GM13976 (cell line): ENCODE measurements around the gene DMPK.

Source experiments
- DNase-seq: peaks from one replicate; pipeline ENCODE4 v3.0.0; 2012; ENCODE audit warnings: low spot score
- in situ Hi-C: fragments of 300-500 bp; cut with MboI; formaldehyde crosslinking; loops from one replicate; pipeline ENCODE4 v1.12.0; 2022; ENCODE audit warnings: low sequenced_read_pairs, mixed read lengths, inconsistent platforms; ENCODE audit not compliant: unreplicated experiment
- TF ChIP-seq, protein P1 (sequence below): IDR thresholded peaks from 2 replicates; pipeline ENCODE4 v1.5.1; 2012; ENCODE audit warnings: borderline replicate concordance, mild to moderate bottlenecking; ENCODE audit not compliant: insufficient read depth; ENCODE audit errors: extremely low read depth, missing control alignments, control extremely low read depth

DMPK gene

DNA sequence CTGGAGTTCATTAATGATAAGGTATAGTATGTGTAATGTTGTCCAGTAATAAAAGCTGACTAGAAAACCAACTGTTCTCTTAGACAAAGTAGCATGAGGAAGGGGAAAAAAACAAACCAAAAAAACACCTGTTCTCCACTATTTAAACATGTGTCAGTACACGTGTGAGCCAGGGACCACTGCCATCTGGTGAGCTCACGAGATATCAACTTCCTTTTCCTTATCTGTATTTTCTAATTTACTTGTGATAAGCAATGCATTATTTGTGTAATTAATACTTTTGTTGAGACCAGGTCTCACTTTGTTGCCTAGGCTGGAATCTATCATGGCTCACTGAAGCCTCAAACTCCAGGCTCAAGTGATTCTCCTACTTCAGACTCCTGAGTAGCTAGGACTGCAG lies 8.9 kb downstream of the DMPK start:
- TF ChIP-seq, protein P1, sequence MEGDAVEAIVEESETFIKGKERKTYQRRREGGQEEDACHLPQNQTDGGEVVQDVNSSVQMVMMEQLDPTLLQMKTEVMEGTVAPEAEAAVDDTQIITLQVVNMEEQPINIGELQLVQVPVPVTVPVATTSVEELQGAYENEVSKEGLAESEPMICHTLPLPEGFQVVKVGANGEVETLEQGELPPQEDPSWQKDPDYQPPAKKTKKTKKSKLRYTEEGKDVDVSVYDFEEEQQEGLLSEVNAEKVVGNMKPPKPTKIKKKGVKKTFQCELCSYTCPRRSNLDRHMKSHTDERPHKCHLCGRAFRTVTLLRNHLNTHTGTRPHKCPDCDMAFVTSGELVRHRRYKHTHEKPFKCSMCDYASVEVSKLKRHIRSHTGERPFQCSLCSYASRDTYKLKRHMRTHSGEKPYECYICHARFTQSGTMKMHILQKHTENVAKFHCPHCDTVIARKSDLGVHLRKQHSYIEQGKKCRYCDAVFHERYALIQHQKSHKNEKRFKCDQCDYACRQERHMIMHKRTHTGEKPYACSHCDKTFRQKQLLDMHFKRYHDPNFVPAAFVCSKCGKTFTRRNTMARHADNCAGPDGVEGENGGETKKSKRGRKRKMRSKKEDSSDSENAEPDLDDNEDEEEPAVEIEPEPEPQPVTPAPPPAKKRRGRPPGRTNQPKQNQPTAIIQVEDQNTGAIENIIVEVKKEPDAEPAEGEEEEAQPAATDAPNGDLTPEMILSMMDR = no peak
- no peak for DNase-seq
- in situ Hi-C loops = no loop called here

DNA sequence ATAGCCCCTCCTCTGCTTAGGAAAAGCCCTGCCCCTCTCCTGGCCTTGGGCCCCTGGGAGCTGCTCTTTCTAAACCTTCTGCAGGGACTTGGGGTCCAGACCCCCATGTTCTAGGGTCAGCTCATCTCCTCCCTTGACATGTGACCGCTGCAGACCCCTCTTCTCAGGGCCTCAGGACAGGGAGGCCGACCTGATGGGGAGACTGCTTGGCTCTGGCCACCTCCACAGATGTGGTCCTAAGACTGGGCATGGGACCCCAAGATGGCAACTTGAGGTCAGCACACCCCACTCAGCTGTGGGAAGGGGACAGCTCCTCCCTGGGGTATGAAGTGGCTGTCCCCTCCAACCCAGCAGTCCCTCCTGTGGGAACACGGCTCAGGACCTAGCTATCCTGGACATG lies 9.4 kb downstream of the DMPK start:
- TF ChIP-seq, protein P1 = no peak
- DNase-seq = no peak
- in situ Hi-C loops = no loop called here

DNA sequence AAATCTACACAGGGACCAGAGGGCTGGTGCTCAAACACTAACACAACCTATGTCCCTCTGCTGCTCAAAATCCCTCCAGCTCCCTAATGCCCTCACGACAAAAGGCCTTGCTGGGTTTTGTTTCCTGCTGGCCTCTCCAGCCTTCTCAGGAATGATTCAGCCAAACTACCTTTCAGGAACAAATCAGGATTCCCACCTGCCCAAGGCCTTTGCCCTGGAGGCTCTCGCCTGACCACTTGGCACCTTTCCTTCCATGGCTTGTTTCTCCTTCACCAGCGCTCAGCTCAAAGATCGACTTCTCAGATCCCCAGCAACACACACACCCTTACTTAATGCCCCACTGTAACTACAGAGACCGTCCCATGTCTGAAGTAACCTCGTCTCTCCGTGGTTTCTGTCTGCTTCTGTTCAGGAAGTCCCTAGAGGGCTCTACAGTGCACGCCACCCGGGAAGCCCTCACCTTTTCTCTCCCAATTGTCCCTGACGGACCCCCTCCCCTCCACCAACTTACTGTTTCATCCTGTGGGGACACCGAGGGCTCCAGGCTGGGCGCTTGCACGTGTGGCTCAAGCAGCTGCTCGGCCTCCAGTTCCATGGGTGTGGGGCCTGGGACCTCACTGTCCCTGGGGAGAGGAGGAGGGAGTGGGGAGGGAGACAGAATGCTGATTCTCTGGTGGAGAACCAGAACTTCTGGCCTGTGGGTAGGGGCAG lies 10.0 kb downstream of the DMPK start:
- no peak for DNase-seq
- TF ChIP-seq, protein P1 = no peak
- in situ Hi-C loops = no loop called here

DNA sequence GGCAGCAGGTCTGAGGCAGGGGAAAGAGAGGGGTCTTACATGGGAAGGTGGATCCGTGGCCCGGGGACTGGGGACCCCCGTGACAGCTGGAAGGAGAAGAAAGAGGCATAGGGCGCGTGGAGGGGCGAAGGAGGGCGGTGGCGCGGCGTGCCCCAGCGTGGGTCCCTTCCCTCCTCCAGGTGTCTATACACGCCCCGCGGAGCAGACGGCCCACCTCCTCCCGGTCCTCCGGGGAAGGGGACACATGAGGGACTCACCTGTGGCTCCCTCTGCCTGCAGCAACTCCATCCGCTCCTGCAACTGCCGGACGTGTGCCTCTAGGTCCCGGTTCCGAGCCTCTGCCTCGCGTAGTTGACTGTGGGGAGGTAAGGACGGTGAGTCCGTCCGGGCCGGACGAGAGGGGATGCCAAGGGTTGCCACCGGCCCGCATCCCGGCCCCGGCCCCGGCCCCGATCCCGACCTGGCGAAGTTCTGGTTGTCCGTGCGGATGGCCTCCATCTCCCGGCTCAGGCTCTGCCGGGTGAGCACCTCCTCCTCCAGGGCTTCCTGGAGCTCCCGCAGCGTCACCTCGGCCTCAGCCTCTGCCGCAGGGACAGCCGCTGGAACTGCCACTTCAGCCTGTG lies 10.9 kb downstream of the DMPK start:
- no peak for DNase-seq
- TF ChIP-seq, protein P1 = no peak
- in situ Hi-C loops = no loop called here

DNA sequence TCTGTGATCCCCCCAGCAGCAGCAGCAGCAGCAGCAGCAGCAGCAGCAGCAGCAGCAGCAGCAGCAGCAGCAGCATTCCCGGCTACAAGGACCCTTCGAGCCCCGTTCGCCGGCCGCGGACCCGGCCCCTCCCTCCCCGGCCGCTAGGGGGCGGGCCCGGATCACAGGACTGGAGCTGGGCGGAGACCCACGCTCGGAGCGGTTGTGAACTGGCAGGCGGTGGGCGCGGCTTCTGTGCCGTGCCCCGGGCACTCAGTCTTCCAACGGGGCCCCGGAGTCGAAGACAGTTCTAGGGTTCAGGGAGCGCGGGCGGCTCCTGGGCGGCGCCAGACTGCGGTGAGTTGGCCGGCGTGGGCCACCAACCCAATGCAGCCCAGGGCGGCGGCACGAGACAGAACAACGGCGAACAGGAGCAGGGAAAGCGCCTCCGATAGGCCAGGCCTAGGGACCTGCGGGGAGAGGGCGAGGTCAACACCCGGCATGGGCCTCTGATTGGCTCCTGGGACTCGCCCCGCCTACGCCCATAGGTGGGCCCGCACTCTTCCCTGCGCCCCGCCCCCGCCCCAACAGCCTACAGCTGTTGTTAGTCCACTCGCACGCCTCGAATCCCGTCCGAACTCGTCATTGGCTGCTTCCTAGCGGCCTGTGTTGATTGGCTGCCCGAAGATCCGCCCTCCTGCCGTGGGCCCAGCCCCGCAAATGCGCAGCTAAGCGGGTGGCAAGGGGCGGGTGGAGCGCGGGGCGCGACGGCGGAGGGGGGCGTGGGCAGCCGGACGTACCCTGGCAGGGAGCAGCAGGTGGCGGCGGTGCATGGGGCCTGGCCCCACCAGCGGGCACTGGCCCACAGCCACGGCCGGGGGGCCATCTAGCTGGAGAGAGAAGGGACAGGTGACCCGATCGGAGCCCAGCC lies 11.8 kb downstream of the DMPK start:
- in situ Hi-C loops = no loop called here
- peak; percentile 91 for DNase-seq
- TF ChIP-seq, protein P1 = peak; percentile 90

DNA sequence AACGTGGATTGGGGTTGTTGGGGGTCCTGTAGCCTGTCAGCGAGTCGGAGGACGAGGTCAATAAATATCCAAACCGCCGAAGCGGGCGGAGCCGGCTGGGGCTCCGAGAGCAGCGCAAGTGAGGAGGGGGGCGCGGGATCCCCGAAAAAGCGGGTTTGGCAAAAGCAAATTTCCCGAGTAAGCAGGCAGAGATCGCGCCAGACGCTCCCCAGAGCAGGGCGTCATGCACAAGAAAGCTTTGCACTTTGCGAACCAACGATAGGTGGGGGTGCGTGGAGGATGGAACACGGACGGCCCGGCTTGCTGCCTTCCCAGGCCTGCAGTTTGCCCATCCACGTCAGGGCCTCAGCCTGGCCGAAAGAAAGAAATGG lies 12.5 kb downstream of the DMPK start:
- TF ChIP-seq, protein P1 = no peak
- in situ Hi-C loops = no loop called here
- DNase-seq = no peak
